ENCODE measurements around the gene TYSND1. TPM values are rescaled to one million over a fixed set of nuclear protein-coding genes. Genes with fewer than 3 reads are reported as not detected.

TYSND1 gene
- total RNA-seq, 3 donors from 2014 or later: 15.3 to 19.7 (median 15.8) TPM

DNA sequence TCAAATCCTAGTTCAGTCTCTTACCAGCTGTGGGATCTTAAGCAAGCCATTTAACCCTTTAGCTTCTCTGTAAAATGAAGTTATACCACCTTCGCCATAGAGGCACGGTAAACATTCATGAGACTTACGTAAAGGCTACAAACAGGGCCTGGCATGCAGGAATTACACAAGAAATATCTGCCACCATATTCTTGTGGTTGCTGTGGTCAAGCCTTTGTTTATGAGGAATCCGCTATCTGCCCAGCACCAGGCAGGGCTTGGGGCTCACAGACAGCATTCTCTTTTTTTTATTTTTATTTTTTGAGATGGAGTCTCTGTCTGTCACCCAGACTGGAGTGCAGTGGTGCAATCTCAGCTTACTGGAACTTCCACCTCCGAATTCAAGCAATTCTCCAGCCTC is 23.8 kb downstream of the TYSND1 start:
- ATAC-seq (no peak), DNase-seq (no peak)
- TF ChIP-seq, protein P1, sequence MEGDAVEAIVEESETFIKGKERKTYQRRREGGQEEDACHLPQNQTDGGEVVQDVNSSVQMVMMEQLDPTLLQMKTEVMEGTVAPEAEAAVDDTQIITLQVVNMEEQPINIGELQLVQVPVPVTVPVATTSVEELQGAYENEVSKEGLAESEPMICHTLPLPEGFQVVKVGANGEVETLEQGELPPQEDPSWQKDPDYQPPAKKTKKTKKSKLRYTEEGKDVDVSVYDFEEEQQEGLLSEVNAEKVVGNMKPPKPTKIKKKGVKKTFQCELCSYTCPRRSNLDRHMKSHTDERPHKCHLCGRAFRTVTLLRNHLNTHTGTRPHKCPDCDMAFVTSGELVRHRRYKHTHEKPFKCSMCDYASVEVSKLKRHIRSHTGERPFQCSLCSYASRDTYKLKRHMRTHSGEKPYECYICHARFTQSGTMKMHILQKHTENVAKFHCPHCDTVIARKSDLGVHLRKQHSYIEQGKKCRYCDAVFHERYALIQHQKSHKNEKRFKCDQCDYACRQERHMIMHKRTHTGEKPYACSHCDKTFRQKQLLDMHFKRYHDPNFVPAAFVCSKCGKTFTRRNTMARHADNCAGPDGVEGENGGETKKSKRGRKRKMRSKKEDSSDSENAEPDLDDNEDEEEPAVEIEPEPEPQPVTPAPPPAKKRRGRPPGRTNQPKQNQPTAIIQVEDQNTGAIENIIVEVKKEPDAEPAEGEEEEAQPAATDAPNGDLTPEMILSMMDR (IDR thresholded peaks at IDR 0.05): no peak
- intact Hi-C loops (cut with DNase I, micrococcal nuclease): no loop called here
- Histone ChIP-seq H3K9me3 (no peaks in the 10 kb centered on the region), H3K4me3 (no peak overlapping the region), H3K36me3 (ENCODE audit: low read depth) (peaks cover 4% of the 10 kb centered on the region), H3K4me1 (ENCODE audit: low read depth) (no peaks in the 10 kb centered on the region)

DNA sequence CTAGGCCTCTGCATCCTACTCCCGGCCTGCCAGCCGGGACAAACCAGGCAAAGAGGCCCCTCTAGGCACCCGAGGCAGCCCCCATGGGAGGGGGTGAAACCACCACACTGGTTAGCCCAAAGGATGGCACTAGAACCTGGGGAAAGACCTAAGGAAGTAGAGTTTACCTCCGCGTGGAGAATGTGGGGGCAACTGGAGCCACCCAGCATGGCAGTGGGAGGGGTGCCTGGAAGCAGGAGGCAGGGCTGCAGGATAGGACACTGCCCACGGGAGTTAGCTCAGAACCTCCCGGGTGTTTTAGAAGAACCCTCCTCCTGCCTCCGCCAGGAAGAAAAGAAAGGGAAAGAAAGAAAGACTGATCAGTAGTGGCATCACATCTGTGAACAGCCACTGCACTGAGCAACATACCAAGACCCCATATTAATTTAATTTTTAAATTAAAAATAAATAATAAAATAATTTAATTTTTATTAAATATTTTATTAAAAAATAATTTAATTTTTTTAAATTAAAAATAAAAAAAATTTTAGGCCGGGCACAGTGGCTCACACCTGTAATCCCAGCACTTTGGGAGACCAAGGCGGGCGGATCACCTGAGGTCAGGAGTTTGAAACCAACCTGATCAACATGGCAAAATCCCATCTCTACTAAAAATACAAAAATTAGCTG is 25.1 kb downstream of the TYSND1 start:
- DNase-seq (no peak), ATAC-seq (no peak)
- Histone ChIP-seq H3K4me1 (ENCODE audit: low read depth) (no peaks in the 10 kb centered on the region), H3K4me3 (no peak overlapping the region), H3K36me3 (ENCODE audit: low read depth) (peaks cover 4% of the 10 kb centered on the region), H3K9me3 (no peaks in the 10 kb centered on the region)
- intact Hi-C loops (cut with DNase I, micrococcal nuclease): no loop called here
- TF ChIP-seq, protein P1 (IDR thresholded peaks at IDR 0.05): no peak

DNA sequence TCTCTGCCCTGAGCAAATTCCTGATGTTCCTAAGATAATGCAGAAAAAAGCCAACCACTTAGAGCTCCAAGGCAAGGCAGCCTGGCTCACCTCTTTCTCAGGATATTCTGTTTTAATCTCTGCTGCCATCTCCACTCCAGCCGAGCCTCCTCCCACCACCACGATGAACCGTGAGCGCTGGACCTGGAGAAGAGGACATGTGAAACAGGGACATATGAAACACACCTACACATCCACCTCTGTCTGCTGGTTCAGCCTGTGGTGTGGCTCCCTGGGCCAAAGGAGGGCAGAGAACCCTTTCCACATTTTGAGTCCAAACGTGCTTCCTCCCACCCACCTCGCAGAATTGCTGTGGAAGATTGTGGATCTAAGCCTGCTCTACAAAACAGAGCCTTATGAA is 26.1 kb downstream of the TYSND1 start:
- TF ChIP-seq, protein P1 (IDR thresholded peaks at IDR 0.05): no peak
- no peak overlapping the region for H3K4me3 ChIP-seq
- intact Hi-C loops (cut with DNase I, micrococcal nuclease): no loop called here
- peaks cover 4% of the 10 kb centered on the region for H3K36me3 ChIP-seq (ENCODE audit: low read depth)
- no peaks in the 10 kb centered on the region for H3K4me1 ChIP-seq (ENCODE audit: low read depth)
- no peaks in the 10 kb centered on the region for H3K9me3 ChIP-seq
- DNase-seq (no peak), ATAC-seq (no peak)

DNA sequence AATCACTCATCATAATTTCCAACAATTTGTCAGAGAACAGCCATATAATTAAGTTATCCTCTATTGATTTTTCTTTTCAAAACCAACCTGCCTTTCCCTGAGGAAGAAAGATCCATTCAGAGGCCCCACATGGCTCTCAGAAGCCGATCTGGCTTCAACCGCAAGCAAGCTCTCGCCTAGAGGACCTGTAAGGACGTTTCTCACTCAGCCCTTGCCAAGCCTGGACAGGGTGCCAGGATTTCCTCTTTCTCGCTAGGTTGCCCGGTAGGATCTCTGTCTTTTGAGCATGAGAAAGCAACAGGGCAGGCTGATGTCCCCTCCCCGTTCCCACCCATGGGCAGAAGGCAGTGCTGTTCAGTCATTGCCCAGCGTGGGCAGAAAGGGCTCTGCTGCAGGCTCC is 26.9 kb downstream of the TYSND1 start:
- Histone ChIP-seq H3K36me3 (ENCODE audit: low read depth) (peaks cover 4% of the 10 kb centered on the region), H3K4me1 (ENCODE audit: low read depth) (no peaks in the 10 kb centered on the region), H3K4me3 (no peak overlapping the region), H3K9me3 (no peaks in the 10 kb centered on the region)
- intact Hi-C loops (cut with DNase I, micrococcal nuclease): no loop called here
- ATAC-seq (no peak), DNase-seq (no peak)
- TF ChIP-seq, protein P1 (IDR thresholded peaks at IDR 0.05): no peak

DNA sequence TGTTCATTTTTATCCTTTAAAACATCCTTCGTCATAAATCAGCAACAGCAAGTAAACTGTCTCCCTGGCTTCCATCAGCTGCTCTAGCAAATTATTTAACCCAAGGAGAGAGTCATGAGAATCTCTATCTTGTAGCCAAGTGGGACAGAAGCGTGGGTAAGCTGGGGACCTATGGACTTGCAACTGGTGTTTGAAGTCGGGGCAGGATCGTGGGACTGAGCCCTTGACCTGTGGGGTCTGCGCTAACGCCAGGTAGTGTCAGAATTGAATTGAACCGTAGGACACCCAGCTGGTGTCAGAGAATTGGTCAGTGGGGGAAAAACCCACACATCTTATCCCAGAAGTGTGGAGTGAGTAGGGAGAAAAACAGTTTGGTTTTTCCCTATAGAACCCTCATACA is 27.3 kb downstream of the TYSND1 start:
- H3K4me1 ChIP-seq (ENCODE audit: low read depth): no peaks in the 10 kb centered on the region
- no peaks in the 10 kb centered on the region for H3K9me3 ChIP-seq
- TF ChIP-seq, protein P1 (IDR thresholded peaks at IDR 0.05): no peak
- H3K36me3 ChIP-seq (ENCODE audit: low read depth): peaks cover 4% of the 10 kb centered on the region
- no peak overlapping the region for H3K4me3 ChIP-seq
- ATAC-seq (no peak), DNase-seq (no peak)
- intact Hi-C loops (cut with DNase I, micrococcal nuclease): no loop called here

DNA sequence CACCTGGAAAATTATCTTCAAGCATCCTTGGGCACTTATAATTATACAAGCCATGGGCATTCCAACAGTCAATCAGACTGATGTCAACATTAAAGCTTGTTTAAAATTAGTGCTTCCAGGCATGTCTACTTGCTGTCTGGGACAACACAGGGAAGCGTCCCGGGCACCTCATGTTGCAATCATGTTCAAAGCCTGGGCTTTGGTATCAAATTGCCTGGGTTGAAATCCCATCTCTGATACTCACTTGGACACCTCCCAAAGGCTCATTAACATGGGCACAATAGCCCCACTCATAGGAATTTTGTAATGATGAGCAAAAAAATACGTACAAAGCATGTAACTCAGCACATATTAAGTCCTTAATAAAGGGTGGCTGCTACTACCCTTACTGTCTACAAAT is 28.3 kb downstream of the TYSND1 start:
- peaks cover 4% of the 10 kb centered on the region for H3K36me3 ChIP-seq (ENCODE audit: low read depth)
- TF ChIP-seq, protein P1 (IDR thresholded peaks at IDR 0.05): no peak
- no peak overlapping the region for H3K4me3 ChIP-seq
- H3K4me1 ChIP-seq (ENCODE audit: low read depth): no peaks in the 10 kb centered on the region
- intact Hi-C loops (cut with DNase I, micrococcal nuclease): no loop called here
- H3K9me3 ChIP-seq: no peaks in the 10 kb centered on the region
- DNase-seq: no peak
- no peak for ATAC-seq

Data from mucosa of descending colon (tissue), 3 donors.